Vagina (tissue), 2 donors: ENCODE results near the gene CCNE1. TPM values are rescaled to one million over a fixed set of nuclear protein-coding genes. Genes with fewer than 3 reads are reported as not detected.
"Not testable (repeated sequence)": the region's sequence is repeated elsewhere in the genome, so short reads cannot be mapped to it uniquely, and the experiment has no call there.

Source experiments
- DNase-seq, 2 donors: peaks; one replicate each; pipeline ENCODE4 v3.0.0-alpha.2; 2017; ENCODE audit errors: extremely low spot score in 2 of 2
- H3K27ac ChIP-seq: fragments of 200-600 bp; sonication (generic); one replicate; pipeline ENCODE4 v1.5.1; 2019
- H3K27me3 ChIP-seq: fragments of 200-600 bp; sonication (generic); one replicate; pipeline ENCODE4 v1.5.1; 2019
- H3K36me3 ChIP-seq, 2 donors: fragments of 200-600 bp; sonication (generic); one replicate each; pipeline ENCODE4 v1.5.1; 2017 to 2019
- H3K4me1 ChIP-seq: fragments of 200-600 bp; sonication (generic); one replicate; pipeline ENCODE4 v1.5.1; 2019
- H3K4me3 ChIP-seq, 2 donors: fragments of 200-600 bp; sonication (generic); 1 replicate in 1 of 2; 2 replicates in 1 of 2; pipeline ENCODE4 v1.5.1; 2016 to 2019
- H3K9me3 ChIP-seq: fragments of 200-600 bp; sonication (generic); one replicate; pipeline ENCODE4 v1.5.1; 2019
- POLR2A ChIP-seq, 2 donors: fragments of 450-650 bp; IDR thresholded peaks; one replicate each; pipeline ENCODE4 v1.6.1; 2017; ENCODE audit warnings: antibody characterized with exemption in 2 of 2, mild to moderate bottlenecking in 2 of 2, moderate library complexity in 2 of 2
- POLR2AphosphoS5 ChIP-seq, 2 donors: sonication (generic); formaldehyde crosslinking; IDR thresholded peaks; one replicate each; pipeline ENCODE4 v1.9.0; 2017; ENCODE audit warnings: antibody characterized with exemption in 2 of 2, mild to moderate bottlenecking in 2 of 2, low read depth in 1 of 2; ENCODE audit not compliant: insufficient read depth in 1 of 2
- intact Hi-C: fragments of 100-400 bp; cut with DNase I; formaldehyde crosslinking; loops from one replicate; pipeline ENCODE4 v1.15.1; 2023
- total RNA-seq: library from RNA; depleted of rRNA; stranded (reverse); fragments of >200 nt; gene quantifications from one replicate; pipeline ENCODE4 v1.2.3, GENCODE V29; 2016
- TF ChIP-seq, protein P1 (sequence below), 3 experiments: fragments of 450-650 bp in 2 of 3; fragments of 200-600 bp in 1 of 3; sonication (generic) in 1 of 3; IDR thresholded peaks; one replicate each; pipeline ENCODE4 v1.5.1; 2017 to 2019; ENCODE audit warnings: antibody characterized with exemption in 3 of 3, mild to moderate bottlenecking in 2 of 3, moderate library complexity in 2 of 3

Gene CCNE1
- total RNA-seq, 1 donor from 2014 or later: 3.2 TPM

DNA sequence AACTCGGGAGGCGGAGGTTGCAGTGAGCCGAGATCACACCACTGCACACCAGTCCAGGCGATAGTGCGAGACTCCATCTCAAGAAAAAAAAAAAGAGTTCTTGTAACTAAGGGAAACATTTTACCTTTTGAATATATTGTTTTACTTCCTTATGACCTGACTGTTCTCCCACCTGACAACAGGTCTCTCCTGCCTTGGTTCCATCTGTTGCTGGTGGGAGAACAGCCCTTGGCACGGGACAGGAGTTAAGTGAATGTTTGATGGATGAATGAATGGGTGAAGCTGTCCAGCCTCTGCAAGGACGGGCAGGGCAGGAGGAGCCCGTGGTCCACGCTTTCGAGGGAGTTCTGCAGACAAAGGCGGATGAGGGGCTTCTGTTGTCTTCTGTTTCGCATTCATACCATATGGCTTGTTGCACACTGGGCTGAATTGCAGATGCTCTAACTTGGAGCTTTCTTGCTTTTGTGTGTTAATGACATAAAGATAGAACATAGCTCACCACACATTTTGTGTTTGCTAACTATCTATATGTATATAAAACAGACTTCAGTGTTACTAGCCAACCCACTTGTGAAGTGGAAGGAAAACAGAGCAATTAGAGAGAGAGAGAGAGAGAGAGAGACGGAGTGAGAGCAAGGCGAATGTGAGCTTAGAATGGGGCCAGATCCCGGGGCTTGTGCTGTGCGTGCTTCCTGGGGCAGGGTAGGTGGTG, 16.2 kb upstream of the CCNE1 start:
- intact Hi-C loops: no loop called here
- Histone ChIP-seq H3K27ac (no peak overlapping the region), H3K9me3 (no peaks in the 10 kb centered on the region), H3K4me1 (no peaks in the 10 kb centered on the region), H3K36me3 (no peaks in the 10 kb centered on the region), H3K27me3 (no peaks in the 10 kb centered on the region), H3K4me3 (no peak overlapping the region)
- DNase-seq: no peak
- TF ChIP-seq, protein P1, sequence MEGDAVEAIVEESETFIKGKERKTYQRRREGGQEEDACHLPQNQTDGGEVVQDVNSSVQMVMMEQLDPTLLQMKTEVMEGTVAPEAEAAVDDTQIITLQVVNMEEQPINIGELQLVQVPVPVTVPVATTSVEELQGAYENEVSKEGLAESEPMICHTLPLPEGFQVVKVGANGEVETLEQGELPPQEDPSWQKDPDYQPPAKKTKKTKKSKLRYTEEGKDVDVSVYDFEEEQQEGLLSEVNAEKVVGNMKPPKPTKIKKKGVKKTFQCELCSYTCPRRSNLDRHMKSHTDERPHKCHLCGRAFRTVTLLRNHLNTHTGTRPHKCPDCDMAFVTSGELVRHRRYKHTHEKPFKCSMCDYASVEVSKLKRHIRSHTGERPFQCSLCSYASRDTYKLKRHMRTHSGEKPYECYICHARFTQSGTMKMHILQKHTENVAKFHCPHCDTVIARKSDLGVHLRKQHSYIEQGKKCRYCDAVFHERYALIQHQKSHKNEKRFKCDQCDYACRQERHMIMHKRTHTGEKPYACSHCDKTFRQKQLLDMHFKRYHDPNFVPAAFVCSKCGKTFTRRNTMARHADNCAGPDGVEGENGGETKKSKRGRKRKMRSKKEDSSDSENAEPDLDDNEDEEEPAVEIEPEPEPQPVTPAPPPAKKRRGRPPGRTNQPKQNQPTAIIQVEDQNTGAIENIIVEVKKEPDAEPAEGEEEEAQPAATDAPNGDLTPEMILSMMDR (IDR thresholded peaks at IDR 0.05): no peak
- TF ChIP-seq POLR2AphosphoS5 (IDR thresholded peaks at IDR 0.05; ENCODE audit: insufficient read depth in 1 of 2, low read depth in 1 of 2): no peak
- TF ChIP-seq POLR2A (IDR thresholded peaks at IDR 0.05): no peak

DNA sequence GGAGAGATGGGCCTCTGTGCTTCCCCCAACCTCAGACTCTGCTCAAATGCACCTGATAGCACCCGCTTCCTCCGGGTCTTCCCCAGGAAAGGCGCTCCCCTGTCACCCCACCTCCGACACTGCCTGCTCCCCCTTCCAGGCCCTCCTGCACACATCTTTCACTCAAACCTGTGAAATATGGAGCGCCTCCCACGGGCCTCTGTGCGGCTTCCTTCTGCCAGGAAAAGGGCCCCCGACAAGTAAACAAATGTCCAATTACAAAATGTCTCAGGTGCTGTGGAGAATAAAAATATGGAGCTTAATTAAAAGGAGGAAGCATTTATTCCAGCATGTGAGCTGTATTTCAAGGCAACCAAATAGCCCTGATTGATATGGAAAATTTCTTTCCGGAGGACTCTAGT, 15.6 kb upstream of the CCNE1 start:
- Histone ChIP-seq H3K4me1 (no peaks in the 10 kb centered on the region), H3K27me3 (no peaks in the 10 kb centered on the region), H3K9me3 (no peaks in the 10 kb centered on the region), H3K4me3 (no peak overlapping the region), H3K36me3 (no peaks in the 10 kb centered on the region), H3K27ac (no peak overlapping the region)
- no peak for DNase-seq
- TF ChIP-seq POLR2A (IDR thresholded peaks at IDR 0.05) (no peak), POLR2AphosphoS5 (IDR thresholded peaks at IDR 0.05; ENCODE audit: insufficient read depth in 1 of 2, low read depth in 1 of 2) (no peak)
- TF ChIP-seq, protein P1 (IDR thresholded peaks at IDR 0.05): no peak
- intact Hi-C loops: no loop called here

DNA sequence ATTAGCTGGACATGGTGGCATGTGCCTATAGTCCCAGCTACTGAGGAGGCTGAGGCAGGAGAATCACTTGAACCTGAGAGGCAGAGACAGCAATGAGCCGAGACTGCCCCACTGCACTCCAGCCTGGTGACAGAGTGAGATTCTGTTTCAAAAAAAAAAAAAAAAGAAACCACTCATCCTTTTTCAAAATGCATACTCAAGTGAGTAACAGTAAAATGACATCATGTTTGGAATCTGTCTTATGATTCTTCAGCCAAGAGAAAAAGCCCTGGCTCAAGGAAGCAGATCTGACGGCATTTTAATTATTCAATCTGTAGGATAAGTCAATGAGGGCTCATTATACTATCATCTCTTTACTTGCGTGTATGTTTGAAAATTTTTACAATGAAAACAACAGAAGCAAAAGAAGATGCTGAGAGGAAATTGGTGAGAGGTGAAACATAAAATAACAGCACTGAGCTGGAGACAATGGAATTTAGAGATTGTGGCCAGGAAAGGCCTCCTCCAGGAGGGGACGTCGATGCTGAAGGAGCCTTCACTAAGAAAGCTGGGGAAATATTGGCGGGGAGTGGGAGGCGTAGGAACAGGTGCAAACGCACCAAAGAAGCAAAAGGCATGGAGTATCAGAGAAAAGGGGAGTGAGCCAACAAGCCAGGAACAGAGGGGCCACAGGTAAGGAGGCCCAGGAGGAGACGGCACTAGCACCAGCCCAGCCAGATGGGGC, 12.9 kb upstream of the CCNE1 start:
- no peak overlapping the region for H3K27ac ChIP-seq
- TF ChIP-seq, protein P1 (IDR thresholded peaks at IDR 0.05): no peak
- no peak for TF ChIP-seq POLR2A (IDR thresholded peaks at IDR 0.05)
- TF ChIP-seq POLR2AphosphoS5 (IDR thresholded peaks at IDR 0.05; ENCODE audit: insufficient read depth in 1 of 2, low read depth in 1 of 2): no peak
- H3K9me3 ChIP-seq: no peaks in the 10 kb centered on the region
- no peaks in the 10 kb centered on the region for H3K4me1 ChIP-seq
- H3K27me3 ChIP-seq: no peaks in the 10 kb centered on the region
- no peak overlapping the region for H3K4me3 ChIP-seq
- no peak for DNase-seq
- intact Hi-C loops: no loop called here
- no peaks in the 10 kb centered on the region for H3K36me3 ChIP-seq

DNA sequence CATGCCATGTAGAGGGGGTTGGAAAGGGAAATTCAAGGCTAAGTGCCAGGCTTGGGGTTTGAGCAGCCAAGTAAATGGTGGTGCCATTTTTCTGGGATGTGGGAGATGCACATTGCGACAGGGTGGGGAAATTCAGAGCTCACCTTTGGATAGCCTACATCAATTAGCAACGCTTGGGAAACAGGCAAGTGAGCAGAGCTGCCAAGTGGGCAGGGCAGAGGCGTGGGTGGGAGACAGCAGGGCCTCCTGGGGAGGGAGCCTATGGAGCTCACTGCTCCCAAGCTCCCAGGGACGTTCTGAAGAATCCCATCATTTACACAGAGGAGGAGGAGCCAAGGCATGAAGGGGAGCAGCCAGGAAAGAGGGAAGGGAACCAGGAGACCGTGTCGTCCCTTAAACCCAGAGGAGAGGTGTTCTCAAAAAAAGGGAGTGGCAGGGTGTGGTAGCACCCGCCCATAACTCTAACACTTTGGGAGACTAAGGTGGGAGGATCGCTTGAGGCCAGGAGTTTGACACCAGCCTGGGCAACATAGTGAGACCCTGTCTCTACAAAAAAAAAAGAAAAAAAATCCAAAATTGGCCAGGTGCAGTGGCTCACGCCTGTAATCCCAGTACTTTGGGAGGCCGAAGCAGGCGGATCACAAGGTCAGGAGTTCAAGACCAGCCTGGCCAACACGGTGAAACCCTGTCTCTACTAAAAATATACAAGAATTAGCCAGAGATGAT, 11.5 kb upstream of the CCNE1 start:
- H3K9me3 ChIP-seq: no peaks in the 10 kb centered on the region
- TF ChIP-seq, protein P1 (IDR thresholded peaks at IDR 0.05): no peak
- TF ChIP-seq POLR2A (IDR thresholded peaks at IDR 0.05) (no peak), POLR2AphosphoS5 (IDR thresholded peaks at IDR 0.05; ENCODE audit: insufficient read depth in 1 of 2, low read depth in 1 of 2) (no peak)
- no peak overlapping the region for H3K27ac ChIP-seq
- intact Hi-C loops: no loop called here
- no peak overlapping the region for H3K4me3 ChIP-seq
- no peaks in the 10 kb centered on the region for H3K27me3 ChIP-seq
- no peaks in the 10 kb centered on the region for H3K4me1 ChIP-seq
- DNase-seq: no peak
- no peaks in the 10 kb centered on the region for H3K36me3 ChIP-seq

DNA sequence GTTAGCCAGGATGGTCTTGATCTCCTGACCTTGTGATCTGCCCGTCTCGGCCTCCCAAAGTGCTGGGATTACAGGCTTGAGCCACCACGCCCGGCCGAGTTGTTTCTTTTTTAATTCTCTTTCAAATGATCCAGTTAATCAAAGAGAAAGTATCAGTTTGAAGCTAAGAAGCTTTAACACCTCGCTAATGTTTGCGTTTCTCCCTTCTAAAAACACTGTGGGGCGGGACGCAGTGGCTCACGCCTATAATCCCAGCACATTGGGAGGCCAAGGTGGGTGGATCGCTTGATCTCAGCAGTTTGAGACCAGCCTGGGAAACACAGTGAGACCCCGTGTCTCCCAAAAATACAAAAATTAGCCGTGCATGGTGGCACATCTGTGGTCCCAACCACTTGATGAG, 7.8 kb upstream of the CCNE1 start:
- H3K9me3 ChIP-seq, H3K27me3 ChIP-seq, intact Hi-C loops, H3K36me3 ChIP-seq, DNase-seq, H3K27ac ChIP-seq, H3K4me1 ChIP-seq, H3K4me3 ChIP-seq: not testable (repeated sequence)
